Suprapubic skin (tissue), 4 donors: ENCODE data around the gene ABCA13. TPM values are rescaled to one million over a fixed set of nuclear protein-coding genes. Genes with fewer than 3 reads are reported as not detected.
"Not testable (repeated sequence)": the region's sequence is repeated elsewhere in the genome, so short reads cannot be mapped to it uniquely, and the experiment has no call there.

Source experiments
- DNase-seq, 2 donors: peaks; one replicate each; pipeline ENCODE4 v3.0.0-alpha.2; 2019; ENCODE audit warnings: low spot score in 2 of 2
- H3K27ac ChIP-seq: fragments of 200-600 bp; sonication (generic); one replicate; pipeline ENCODE4 v1.5.1; 2019
- H3K27me3 ChIP-seq: fragments of 200-600 bp; sonication (generic); one replicate; pipeline ENCODE4 v1.5.1; 2019
- H3K36me3 ChIP-seq: fragments of 200-600 bp; sonication (generic); one replicate; pipeline ENCODE4 v1.5.1; 2019
- H3K4me1 ChIP-seq: fragments of 200-600 bp; sonication (generic); one replicate; pipeline ENCODE4 v1.5.1; 2019
- H3K4me3 ChIP-seq: fragments of 200-600 bp; sonication (generic); one replicate; pipeline ENCODE4 v1.5.1; 2019; ENCODE audit warnings: mild to moderate bottlenecking
- H3K9me3 ChIP-seq: fragments of 200-600 bp; sonication (generic); one replicate; pipeline ENCODE4 v1.5.1; 2019
- CTCF ChIP-seq, 2 donors: fragments of 200-600 bp in 1 of 2; fragments of 450-650 bp in 1 of 2; sonication (generic) in 1 of 2; IDR thresholded peaks; one replicate each; pipeline ENCODE4 v1.5.1; 2016 to 2019; ENCODE audit warnings: antibody characterized with exemption in 2 of 2, mild to moderate bottlenecking in 1 of 2, moderate library complexity in 1 of 2
- EP300 ChIP-seq: sonication (generic); formaldehyde crosslinking; IDR thresholded peaks from one replicate; pipeline ENCODE4 v1.6.1; 2017; ENCODE audit warnings: antibody characterized with exemption
- POLR2A ChIP-seq, 2 donors: fragments of 450-650 bp; IDR thresholded peaks; one replicate each; pipeline ENCODE4 v1.6.1; 2017; ENCODE audit warnings: antibody characterized with exemption in 2 of 2, mild to moderate bottlenecking in 2 of 2, moderate library complexity in 2 of 2
- POLR2AphosphoS5 ChIP-seq, 3 donors: sonication (generic); formaldehyde crosslinking; IDR thresholded peaks; one replicate each; pipeline ENCODE4 v1.6.1; 2017; ENCODE audit warnings: antibody characterized with exemption in 3 of 3
- WGBS: methylation state at CpG from one replicate; pipeline ENCODE4 v1.1.5; 2018; 5-methylcytosine and 5-hydroxymethylcytosine counted together
- total RNA-seq, 4 donors: library from RNA; depleted of rRNA; stranded (reverse); fragments of >200 nt; gene quantifications; one replicate each; pipeline ENCODE4 v1.1.0, GENCODE V29; 2016

ABCA13 gene
- total RNA-seq, 4 donors from 2014 or later: 0.64 to 4.7 (median 2.6) TPM

DNA sequence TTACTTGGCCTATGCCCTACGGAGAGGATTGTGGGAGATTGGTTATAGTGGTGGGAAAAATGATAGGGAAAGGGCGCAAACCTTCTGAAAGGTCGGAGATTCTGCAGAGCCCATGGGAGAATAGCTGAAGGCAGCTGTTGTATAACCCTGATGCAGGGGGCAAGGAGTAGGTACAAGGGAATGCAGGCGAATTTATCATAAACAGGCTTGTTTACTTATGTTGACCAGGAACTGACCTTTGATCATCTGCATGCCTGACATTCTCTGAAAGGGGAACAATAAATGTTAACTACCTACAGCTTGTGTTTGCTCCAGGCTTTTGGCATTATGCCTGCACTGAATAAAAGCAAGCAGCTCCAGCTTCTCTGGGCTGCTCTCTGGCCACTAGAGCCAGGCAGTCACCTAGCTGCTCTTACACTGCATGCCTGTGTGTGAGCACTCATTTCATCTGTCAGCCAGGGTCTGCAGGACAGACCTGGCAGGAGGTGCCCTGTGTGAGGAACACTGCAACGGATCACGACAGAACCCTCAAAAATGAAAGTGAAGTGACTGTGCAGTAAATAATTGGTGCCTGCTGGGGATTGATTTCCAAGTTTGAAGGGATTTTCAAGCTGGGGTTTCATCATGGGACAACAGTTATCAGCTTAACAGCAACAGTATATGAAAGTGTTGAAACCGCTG, 31.1 kb upstream of the ABCA13 start:
- 61% methylated on average over 7 of the region's 7 CpGs for WGBS
- H3K27ac ChIP-seq: no peak overlapping the region
- peaks cover 8% of the 10 kb centered on the region for H3K4me1 ChIP-seq
- DNase-seq: no peak
- no peaks in the 10 kb centered on the region for H3K9me3 ChIP-seq
- peak overlapping the region; percentile 18 for H3K4me3 ChIP-seq
- TF ChIP-seq POLR2A (IDR thresholded peaks at IDR 0.05) (no peak), POLR2AphosphoS5 (IDR thresholded peaks at IDR 0.05) (no peak), EP300 (no peak), CTCF (IDR thresholded peaks at IDR 0.05) (no peak)
- no peaks in the 10 kb centered on the region for H3K27me3 ChIP-seq
- H3K36me3 ChIP-seq: no peaks in the 10 kb centered on the region

- 62% methylated on average over 1 of the region's 1 CpG for WGBS
- H3K27ac ChIP-seq: no peak overlapping the region
- no peaks in the 10 kb centered on the region for H3K9me3 ChIP-seq
- no peaks in the 10 kb centered on the region for H3K36me3 ChIP-seq
- TF ChIP-seq EP300 (no peak), POLR2AphosphoS5 (IDR thresholded peaks at IDR 0.05) (no peak), POLR2A (IDR thresholded peaks at IDR 0.05) (no peak)
- no peak overlapping the region for H3K4me3 ChIP-seq
- no peak for DNase-seq
- no peaks in the 10 kb centered on the region for H3K27me3 ChIP-seq
- H3K4me1 ChIP-seq: peaks cover 8% of the 10 kb centered on the region
Observed at GRCh38 chr7:48141521-48141920, 29.7 kb upstream of the ABCA13 start.

DNA sequence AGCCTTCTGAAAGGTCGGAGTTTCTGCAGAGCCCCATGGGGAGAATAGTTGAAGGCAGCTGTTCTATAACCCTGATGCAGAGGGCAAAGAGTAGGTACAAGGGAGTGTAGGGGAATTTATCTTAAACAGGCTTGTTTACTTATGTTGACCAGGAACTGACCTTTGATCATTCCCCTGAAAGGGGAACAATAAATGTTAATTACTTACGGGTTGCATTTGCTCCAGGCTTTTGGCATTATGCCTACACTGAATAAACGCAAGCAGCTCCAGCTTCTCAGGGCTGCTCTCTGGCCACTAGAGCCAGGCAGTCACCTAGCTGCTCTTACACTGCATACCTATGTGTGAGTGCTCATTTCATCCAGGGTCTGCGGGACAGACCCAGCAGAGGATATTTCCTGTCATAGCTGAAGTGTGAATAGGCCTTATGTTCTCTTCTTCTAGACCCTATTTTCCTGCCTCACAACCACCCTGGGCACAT, 26.9 kb upstream of the ABCA13 start:
- no peak for DNase-seq
- no peak overlapping the region for H3K4me3 ChIP-seq
- H3K27ac ChIP-seq: no peak overlapping the region
- TF ChIP-seq EP300: no peak
- TF ChIP-seq CTCF (IDR thresholded peaks at IDR 0.05): no peak
- no peak for TF ChIP-seq POLR2AphosphoS5 (IDR thresholded peaks at IDR 0.05)
- no peak for TF ChIP-seq POLR2A (IDR thresholded peaks at IDR 0.05)
- H3K27me3 ChIP-seq: no peaks in the 10 kb centered on the region
- H3K4me1 ChIP-seq: peaks cover 8% of the 10 kb centered on the region
- 37% methylated on average over 4 of the region's 4 CpGs for WGBS
- H3K9me3 ChIP-seq: no peaks in the 10 kb centered on the region
- H3K36me3 ChIP-seq: no peaks in the 10 kb centered on the region

DNA sequence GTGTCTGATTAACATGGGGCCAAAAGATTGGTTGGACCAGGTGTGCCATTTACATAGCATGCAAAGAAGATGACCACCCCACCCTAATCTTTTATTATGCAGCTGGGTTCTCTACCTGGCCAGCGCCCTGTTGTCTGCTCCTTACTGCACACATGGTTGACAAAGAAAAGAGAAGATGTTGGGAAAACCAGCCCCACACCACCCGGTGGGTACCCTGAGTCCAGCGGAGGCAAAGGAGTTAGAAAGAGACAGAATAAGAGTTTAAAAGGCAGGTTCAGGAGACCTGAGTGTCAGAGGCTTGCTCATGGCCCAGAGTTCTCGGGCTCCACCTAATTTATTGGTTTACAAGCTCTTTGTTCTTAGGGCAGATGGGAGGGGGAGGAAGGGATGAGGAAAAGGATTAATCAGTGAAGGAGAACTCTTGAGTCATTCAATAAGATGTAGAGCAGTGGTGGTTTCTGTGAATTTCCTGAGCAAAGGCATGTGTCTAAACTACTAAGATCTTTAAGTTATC, 24.1 kb upstream of the ABCA13 start:
- DNase-seq: no peak
- Histone ChIP-seq H3K4me1 (no peaks in the 10 kb centered on the region), H3K4me3 (no peak overlapping the region), H3K36me3 (no peaks in the 10 kb centered on the region), H3K9me3 (no peaks in the 10 kb centered on the region), H3K27ac (no peak overlapping the region), H3K27me3 (no peaks in the 10 kb centered on the region)
- TF ChIP-seq EP300 (no peak), CTCF (IDR thresholded peaks at IDR 0.05) (no peak), POLR2A (IDR thresholded peaks at IDR 0.05) (no peak), POLR2AphosphoS5 (IDR thresholded peaks at IDR 0.05) (no peak)
- 74% methylated on average over 4 of the region's 4 CpGs for WGBS

GRCh38 chr7:48147690-48148089, 23.6 kb upstream of the ABCA13 start:
- not testable (repeated sequence) for DNase-seq, H3K27me3 ChIP-seq, H3K4me3 ChIP-seq, H3K27ac ChIP-seq, H3K36me3 ChIP-seq, H3K4me1 ChIP-seq, H3K9me3 ChIP-seq
- 44% methylated on average over 7 of the region's 7 CpGs for WGBS

DNA sequence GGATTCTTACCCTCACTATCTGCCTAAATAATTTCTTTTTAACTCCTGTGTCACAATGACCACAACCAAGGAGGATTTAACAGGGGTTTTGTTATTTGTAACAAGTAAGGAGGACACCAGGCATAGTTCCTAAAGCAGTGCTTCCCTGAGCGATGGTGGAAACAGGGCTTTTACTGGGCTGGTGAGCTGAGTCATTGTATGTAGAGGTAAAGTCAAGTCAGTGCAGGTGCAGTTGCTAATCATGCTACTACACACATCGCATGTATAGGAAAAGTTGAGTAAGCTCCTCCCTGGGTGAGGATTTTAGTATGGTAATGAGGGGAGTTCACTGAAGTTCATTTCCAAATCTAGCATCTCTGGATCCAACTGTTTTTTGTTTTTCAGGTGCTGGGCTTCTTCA, 22.9 kb upstream of the ABCA13 start:
- TF ChIP-seq POLR2AphosphoS5 (IDR thresholded peaks at IDR 0.05) (no peak), POLR2A (IDR thresholded peaks at IDR 0.05) (no peak), CTCF (IDR thresholded peaks at IDR 0.05) (no peak), EP300 (no peak)
- Histone ChIP-seq H3K4me3 (no peak overlapping the region), H3K9me3 (no peaks in the 10 kb centered on the region), H3K4me1 (no peaks in the 10 kb centered on the region), H3K27ac (no peak overlapping the region), H3K36me3 (no peaks in the 10 kb centered on the region), H3K27me3 (no peaks in the 10 kb centered on the region)
- DNase-seq: no peak
- WGBS: 50% methylated on average over 2 of the region's 2 CpGs
